T-helper 2 cell treated with Interferon-gamma antibody and Interleukin-4, amounts not matched to agents 5 μg/mL and 100 μg/mL, for 36 hours (primary cell): ENCODE results near the gene MARCHF6.
"Not testable (repeated sequence)": the region's sequence is repeated elsewhere in the genome, so short reads cannot be mapped to it uniquely, and the experiment has no call there.

Source experiments
- DNase-seq: peaks from one replicate; pipeline ENCODE4 v3.0.0; 2021; ENCODE audit warnings: low spot score
- H3K27ac Mint-ChIP-seq: one replicate; pipeline ENCODE4 v1.8.0; 2021; ENCODE audit warnings: mild to moderate bottlenecking, mixed read lengths
- H3K27me3 Mint-ChIP-seq: one replicate; pipeline ENCODE4 v1.8.0; 2021; ENCODE audit warnings: low read depth, mixed read lengths
- H3K36me3 Mint-ChIP-seq: one replicate; pipeline ENCODE4 v1.8.0; 2021; ENCODE audit warnings: low read depth, mixed read lengths
- H3K4me1 Mint-ChIP-seq: one replicate; pipeline ENCODE4 v1.8.0; 2021; ENCODE audit warnings: low read depth, mixed read lengths
- H3K4me3 Mint-ChIP-seq: one replicate; pipeline ENCODE4 v1.8.0; 2022; ENCODE audit warnings: mild to moderate bottlenecking, moderate library complexity, mixed read lengths
- H3K9me3 Mint-ChIP-seq: one replicate; pipeline ENCODE4 v1.8.0; 2021; ENCODE audit warnings: mixed read lengths

Gene MARCHF6, protein sequence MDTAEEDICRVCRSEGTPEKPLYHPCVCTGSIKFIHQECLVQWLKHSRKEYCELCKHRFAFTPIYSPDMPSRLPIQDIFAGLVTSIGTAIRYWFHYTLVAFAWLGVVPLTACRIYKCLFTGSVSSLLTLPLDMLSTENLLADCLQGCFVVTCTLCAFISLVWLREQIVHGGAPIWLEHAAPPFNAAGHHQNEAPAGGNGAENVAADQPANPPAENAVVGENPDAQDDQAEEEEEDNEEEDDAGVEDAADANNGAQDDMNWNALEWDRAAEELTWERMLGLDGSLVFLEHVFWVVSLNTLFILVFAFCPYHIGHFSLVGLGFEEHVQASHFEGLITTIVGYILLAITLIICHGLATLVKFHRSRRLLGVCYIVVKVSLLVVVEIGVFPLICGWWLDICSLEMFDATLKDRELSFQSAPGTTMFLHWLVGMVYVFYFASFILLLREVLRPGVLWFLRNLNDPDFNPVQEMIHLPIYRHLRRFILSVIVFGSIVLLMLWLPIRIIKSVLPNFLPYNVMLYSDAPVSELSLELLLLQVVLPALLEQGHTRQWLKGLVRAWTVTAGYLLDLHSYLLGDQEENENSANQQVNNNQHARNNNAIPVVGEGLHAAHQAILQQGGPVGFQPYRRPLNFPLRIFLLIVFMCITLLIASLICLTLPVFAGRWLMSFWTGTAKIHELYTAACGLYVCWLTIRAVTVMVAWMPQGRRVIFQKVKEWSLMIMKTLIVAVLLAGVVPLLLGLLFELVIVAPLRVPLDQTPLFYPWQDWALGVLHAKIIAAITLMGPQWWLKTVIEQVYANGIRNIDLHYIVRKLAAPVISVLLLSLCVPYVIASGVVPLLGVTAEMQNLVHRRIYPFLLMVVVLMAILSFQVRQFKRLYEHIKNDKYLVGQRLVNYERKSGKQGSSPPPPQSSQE

GRCh38 chr5:10353241-10354047 is at the start of gene MARCHF6:
MARCHF6 (plus strand) TSS chr5:10353695; CDS start chr5:10353899, 204 bp downstream.
- peak; percentile 90 for DNase-seq
- Mint-ChIP-seq H3K27me3 (no peaks in the 10 kb centered on the region), H3K27ac (peak within 1 kb of the TSS; percentile 99), H3K4me1 (peaks cover 37% of the 10 kb centered on the region), H3K9me3 (no peaks in the 10 kb centered on the region), H3K4me3 (peak within 1 kb of the TSS; percentile 99), H3K36me3 (peaks cover 9% of the 10 kb centered on the region)

DNA sequence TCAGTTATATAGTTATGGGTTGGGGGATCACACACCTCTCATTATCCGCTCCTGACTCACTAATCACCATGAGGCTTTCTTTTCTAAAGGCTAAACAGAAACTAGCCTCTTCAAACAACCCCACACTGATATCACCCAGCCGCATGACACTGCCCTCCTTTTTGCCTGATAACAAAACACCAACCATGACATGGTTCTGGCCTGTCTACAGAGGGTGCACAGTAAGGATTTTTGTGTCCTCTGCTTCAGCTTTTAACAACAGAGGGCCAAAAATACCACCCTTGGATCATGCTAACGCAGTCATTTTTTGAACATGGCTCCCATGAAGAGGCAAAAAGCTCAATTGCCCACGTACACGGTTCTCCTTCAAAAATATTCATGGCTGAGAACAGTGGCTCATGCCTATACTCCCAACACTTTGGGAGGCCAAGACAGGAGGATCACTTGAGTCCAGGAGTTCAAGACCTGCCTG is 49.8 kb upstream of the MARCHF6 start:
- H3K4me1 Mint-ChIP-seq, result peaks cover 4% of the 10 kb centered on the region
- H3K4me3 Mint-ChIP-seq, result no peak overlapping the region
- DNase-seq, result no peak
- no peaks in the 10 kb centered on the region for H3K9me3 Mint-ChIP-seq
- H3K27ac Mint-ChIP-seq, result no peak overlapping the region
- H3K36me3 Mint-ChIP-seq, result peaks cover 3% of the 10 kb centered on the region
- peaks cover 39% of the 10 kb centered on the region for H3K27me3 Mint-ChIP-seq

DNA sequence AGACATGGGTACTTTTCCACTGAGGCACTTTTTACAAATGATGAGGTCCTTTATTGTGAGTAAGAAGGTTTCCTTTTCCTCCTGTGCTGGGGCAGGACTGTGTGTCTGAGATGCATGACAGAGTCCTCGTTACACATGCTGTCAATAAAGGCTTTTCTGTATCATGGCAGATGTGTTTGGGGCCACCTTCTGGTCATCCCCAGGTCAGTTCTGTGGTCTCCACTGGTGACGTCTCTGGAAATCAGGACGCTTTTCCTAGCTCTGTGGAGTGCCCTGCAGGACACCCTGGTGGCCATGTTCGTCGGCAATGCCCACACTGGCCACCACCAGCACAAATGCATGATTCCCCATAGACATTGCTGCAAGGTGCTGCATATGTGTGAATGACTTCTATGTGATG is 48.6 kb upstream of the MARCHF6 start:
- no peak for DNase-seq
- H3K9me3 Mint-ChIP-seq, result no peaks in the 10 kb centered on the region
- H3K36me3 Mint-ChIP-seq, result peaks cover 3% of the 10 kb centered on the region
- H3K27ac Mint-ChIP-seq, result no peak overlapping the region
- no peak overlapping the region for H3K4me3 Mint-ChIP-seq
- peaks cover 47% of the 10 kb centered on the region for H3K27me3 Mint-ChIP-seq
- H3K4me1 Mint-ChIP-seq, result peaks cover 4% of the 10 kb centered on the region

DNA sequence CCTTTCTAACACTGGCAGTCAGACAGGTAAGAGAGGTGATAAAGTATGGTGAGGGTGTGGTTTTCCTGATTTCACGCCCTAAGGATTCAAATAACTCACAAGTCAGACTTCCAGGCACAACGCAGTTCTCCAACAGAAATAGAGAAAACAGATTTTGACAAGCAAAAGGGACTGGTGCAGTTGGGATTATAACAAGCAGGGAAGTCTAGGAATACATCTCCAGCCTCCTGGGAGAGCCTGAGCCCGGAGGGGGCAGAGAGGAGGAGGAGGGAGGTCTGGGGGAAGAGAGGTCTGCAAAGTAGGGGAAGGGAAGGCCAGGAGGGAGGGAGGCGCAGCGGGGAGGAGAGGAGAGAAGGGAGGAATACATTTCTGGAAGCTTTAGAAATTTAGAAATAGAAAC is 47.4 kb upstream of the MARCHF6 start:
- DNase-seq, result no peak
- Mint-ChIP-seq H3K27ac (no peak overlapping the region), H3K36me3 (peaks cover 3% of the 10 kb centered on the region), H3K4me1 (peaks cover 7% of the 10 kb centered on the region), H3K4me3 (no peak overlapping the region), H3K9me3 (no peaks in the 10 kb centered on the region), H3K27me3 (peaks cover 47% of the 10 kb centered on the region)

DNA sequence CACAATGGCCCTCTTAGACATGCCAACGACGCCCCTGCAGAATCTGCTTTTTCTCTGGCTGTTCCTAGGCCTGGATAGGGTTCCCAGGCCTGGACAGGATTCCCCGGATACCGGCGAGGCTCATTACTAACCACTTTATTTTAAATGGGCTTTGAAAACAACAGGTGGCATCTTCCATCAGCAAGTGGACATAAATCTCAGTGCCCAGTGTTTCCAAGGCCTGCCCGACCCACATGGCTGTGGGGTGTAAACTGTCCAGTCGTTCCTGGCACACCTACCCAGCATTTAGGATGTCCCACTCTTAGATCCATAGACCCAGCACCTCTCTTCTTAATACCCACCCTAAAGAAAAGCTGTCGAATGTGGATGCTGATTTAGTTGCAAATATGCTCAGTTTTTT is 46.7 kb upstream of the MARCHF6 start:
- H3K4me3 Mint-ChIP-seq, result peak overlapping the region; percentile 84
- H3K27me3 Mint-ChIP-seq, result peaks cover 47% of the 10 kb centered on the region
- H3K9me3 Mint-ChIP-seq, result no peaks in the 10 kb centered on the region
- peaks cover 7% of the 10 kb centered on the region for H3K4me1 Mint-ChIP-seq
- peaks cover 3% of the 10 kb centered on the region for H3K36me3 Mint-ChIP-seq
- DNase-seq, result no peak
- no peak overlapping the region for H3K27ac Mint-ChIP-seq

GRCh38 chr5:10307206-10308148 is 46.0 kb upstream of the MARCHF6 start, which contains the start of gene CMBL:
CMBL (minus strand) TSS chr5:10307902; CDS start chr5:10290762, 17,140 bp downstream.
- H3K4me1 Mint-ChIP-seq, result peaks cover 7% of the 10 kb centered on the region
- no peak for DNase-seq
- peaks cover 3% of the 10 kb centered on the region for H3K36me3 Mint-ChIP-seq
- H3K27ac Mint-ChIP-seq, result no peak within 1 kb of the TSS
- peak within 1 kb of the TSS; percentile 84 for H3K4me3 Mint-ChIP-seq
- H3K9me3 Mint-ChIP-seq, result no peaks in the 10 kb centered on the region
- peaks cover 47% of the 10 kb centered on the region for H3K27me3 Mint-ChIP-seq

DNA sequence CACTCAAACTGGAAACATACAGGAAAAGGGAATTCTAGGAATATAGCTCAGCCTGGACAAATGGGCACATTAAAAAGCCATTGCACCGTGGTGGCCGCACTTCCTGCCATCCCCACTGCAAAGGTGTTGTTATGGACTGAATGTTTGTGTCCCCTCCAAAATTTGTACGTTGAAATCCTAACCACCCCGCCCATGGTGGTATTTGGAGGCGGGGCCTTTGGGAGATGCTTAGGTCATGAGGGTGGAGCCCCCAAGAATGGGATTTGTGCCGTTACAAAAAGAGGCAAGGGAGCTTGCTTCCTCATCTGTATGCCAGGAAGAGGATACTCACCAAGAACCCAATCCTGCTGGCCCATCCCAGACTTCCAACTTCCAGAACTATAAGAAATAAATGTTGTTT is 44.7 kb upstream of the MARCHF6 start:
- Mint-ChIP-seq H3K36me3 (peaks cover 3% of the 10 kb centered on the region), H3K27ac (no peak overlapping the region), H3K4me1 (peaks cover 7% of the 10 kb centered on the region)

GRCh38 chr5:10310066-10310779 is 43.3 kb upstream of the MARCHF6 start:
- peaks cover 3% of the 10 kb centered on the region for H3K36me3 Mint-ChIP-seq
- peaks cover 37% of the 10 kb centered on the region for H3K27me3 Mint-ChIP-seq
- no peak for DNase-seq
- H3K4me3 Mint-ChIP-seq, result no peak overlapping the region
- H3K9me3 Mint-ChIP-seq, result no peaks in the 10 kb centered on the region
- H3K4me1 Mint-ChIP-seq, result peaks cover 7% of the 10 kb centered on the region
- H3K27ac Mint-ChIP-seq, result no peak overlapping the region

More for the DNA sequence above, 44.7 kb upstream of the MARCHF6 start:
- no peak for DNase-seq
- Mint-ChIP-seq H3K4me3 (peak overlapping the region; percentile 54), H3K27me3 (peaks cover 46% of the 10 kb centered on the region), H3K9me3 (no peaks in the 10 kb centered on the region)

- not testable (repeated sequence) for H3K4me3 Mint-ChIP-seq, H3K9me3 Mint-ChIP-seq, H3K27ac Mint-ChIP-seq, DNase-seq, H3K36me3 Mint-ChIP-seq, H3K4me1 Mint-ChIP-seq
- peaks cover 30% of the 10 kb centered on the region for H3K27me3 Mint-ChIP-seq
Measured at GRCh38 chr5:10310835-10311570, 42.5 kb upstream of the MARCHF6 start.

GRCh38 chr5:10311595-10312425 is 41.7 kb upstream of the MARCHF6 start:
- Mint-ChIP-seq H3K36me3 (peaks cover 3% of the 10 kb centered on the region), H3K27ac (no peak overlapping the region), H3K27me3 (peaks cover 22% of the 10 kb centered on the region), H3K4me1 (peaks cover 7% of the 10 kb centered on the region), H3K4me3 (no peak overlapping the region), H3K9me3 (no peaks in the 10 kb centered on the region)
- DNase-seq, result no peak

- H3K9me3 Mint-ChIP-seq, result no peaks in the 10 kb centered on the region
- no peak for DNase-seq
Measured at GRCh38 chr5:10315201-10315600, 38.3 kb upstream of the MARCHF6 start.

More at GRCh38 chr5:10315201-10315600, 38.3 kb upstream of the MARCHF6 start:
- no peak overlapping the region for H3K27ac Mint-ChIP-seq
- no peaks in the 10 kb centered on the region for H3K36me3 Mint-ChIP-seq
- no peak overlapping the region for H3K4me3 Mint-ChIP-seq
- H3K4me1 Mint-ChIP-seq, result peaks cover 3% of the 10 kb centered on the region
- no peaks in the 10 kb centered on the region for H3K27me3 Mint-ChIP-seq
